ENCODE results near the gene BSN.

DNA sequence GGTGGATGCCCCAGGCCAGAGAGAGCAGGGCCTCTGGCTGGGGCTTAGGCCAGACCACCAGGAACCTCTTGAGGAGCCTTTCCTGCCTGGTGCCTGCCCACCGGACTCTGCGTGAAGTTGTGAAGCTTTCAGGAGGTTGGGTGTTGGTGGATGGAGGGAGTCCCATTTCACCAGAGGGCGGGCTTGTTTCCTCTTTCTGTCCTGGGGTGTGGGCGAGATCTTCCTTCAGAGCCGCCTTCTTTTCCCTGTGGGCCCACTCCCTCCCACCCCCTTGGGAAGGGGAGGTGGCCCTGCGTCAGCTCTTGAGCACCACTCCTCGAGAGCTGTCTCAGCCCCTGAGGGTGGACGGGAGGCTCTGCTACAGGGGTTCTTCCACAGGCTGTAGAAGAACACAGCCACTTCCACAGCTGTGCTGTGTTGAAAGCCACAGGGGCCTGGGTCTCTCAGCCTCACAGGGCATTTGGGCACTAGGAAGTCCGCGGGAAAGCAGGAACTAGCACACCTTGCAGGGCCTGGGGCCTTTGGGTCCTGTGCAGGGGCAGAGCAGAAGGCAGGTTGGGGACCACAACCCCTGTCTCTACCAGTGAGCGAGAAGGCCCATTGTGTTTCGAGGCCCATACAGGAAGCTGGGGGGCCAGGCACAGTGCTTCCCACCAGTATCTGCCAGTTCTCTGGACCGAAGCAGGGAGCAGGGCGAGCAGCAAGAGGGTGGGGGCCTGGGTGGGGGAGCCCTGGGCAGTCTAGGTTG is 163.1 kb downstream of the BSN start:
- TF ChIP-seq, protein P1, sequence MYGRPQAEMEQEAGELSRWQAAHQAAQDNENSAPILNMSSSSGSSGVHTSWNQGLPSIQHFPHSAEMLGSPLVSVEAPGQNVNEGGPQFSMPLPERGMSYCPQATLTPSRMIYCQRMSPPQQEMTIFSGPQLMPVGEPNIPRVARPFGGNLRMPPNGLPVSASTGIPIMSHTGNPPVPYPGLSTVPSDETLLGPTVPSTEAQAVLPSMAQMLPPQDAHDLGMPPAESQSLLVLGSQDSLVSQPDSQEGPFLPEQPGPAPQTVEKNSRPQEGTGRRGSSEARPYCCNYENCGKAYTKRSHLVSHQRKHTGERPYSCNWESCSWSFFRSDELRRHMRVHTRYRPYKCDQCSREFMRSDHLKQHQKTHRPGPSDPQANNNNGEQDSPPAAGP (tag by site-specific recombination; IDR thresholded peaks at IDR 0.05), result no peak
- no peak for TF ChIP-seq ZNF274 (IDR thresholded peaks at IDR 0.05; ENCODE audit: low read length)
- TF ChIP-seq ZNF274 (tag by site-specific recombination; IDR thresholded peaks at IDR 0.05; ENCODE audit: borderline replicate concordance), result no peak
- no peak for TF ChIP-seq HOXC10 (CRISPR knock-in tag; IDR thresholded peaks at IDR 0.05)
- TF ChIP-seq, protein P2, sequence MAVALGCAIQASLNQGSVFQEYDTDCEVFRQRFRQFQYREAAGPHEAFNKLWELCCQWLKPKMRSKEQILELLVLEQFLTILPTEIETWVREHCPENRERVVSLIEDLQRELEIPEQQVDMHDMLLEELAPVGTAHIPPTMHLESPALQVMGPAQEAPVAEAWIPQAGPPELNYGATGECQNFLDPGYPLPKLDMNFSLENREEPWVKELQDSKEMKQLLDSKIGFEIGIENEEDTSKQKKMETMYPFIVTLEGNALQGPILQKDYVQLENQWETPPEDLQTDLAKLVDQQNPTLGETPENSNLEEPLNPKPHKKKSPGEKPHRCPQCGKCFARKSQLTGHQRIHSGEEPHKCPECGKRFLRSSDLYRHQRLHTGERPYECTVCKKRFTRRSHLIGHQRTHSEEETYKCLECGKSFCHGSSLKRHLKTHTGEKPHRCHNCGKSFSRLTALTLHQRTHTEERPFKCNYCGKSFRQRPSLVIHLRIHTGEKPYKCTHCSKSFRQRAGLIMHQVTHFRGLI (tag by site-specific recombination; IDR thresholded peaks at IDR 0.05), result no peak
- TF ChIP-seq YY1 (tag by site-specific recombination; IDR thresholded peaks at IDR 0.05), result no peak
- no peak for TF ChIP-seq ZNF561 (tag by site-specific recombination; IDR thresholded peaks at IDR 0.05; ENCODE audit: borderline replicate concordance)
- TF ChIP-seq ZNF426 (tag by site-specific recombination; IDR thresholded peaks at IDR 0.05), result no peak
- no peak for TF ChIP-seq ZNF571 (tag by site-specific recombination; IDR thresholded peaks at IDR 0.05)
- TF ChIP-seq BCL11A (tag by site-specific recombination; IDR thresholded peaks at IDR 0.05; ENCODE audit: low read depth), result no peak
- TF ChIP-seq, protein P3, sequence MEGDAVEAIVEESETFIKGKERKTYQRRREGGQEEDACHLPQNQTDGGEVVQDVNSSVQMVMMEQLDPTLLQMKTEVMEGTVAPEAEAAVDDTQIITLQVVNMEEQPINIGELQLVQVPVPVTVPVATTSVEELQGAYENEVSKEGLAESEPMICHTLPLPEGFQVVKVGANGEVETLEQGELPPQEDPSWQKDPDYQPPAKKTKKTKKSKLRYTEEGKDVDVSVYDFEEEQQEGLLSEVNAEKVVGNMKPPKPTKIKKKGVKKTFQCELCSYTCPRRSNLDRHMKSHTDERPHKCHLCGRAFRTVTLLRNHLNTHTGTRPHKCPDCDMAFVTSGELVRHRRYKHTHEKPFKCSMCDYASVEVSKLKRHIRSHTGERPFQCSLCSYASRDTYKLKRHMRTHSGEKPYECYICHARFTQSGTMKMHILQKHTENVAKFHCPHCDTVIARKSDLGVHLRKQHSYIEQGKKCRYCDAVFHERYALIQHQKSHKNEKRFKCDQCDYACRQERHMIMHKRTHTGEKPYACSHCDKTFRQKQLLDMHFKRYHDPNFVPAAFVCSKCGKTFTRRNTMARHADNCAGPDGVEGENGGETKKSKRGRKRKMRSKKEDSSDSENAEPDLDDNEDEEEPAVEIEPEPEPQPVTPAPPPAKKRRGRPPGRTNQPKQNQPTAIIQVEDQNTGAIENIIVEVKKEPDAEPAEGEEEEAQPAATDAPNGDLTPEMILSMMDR (tag by site-specific recombination; IDR thresholded peaks at IDR 0.05), result no peak
- no peak for TF ChIP-seq ZNF621 (tag by site-specific recombination; IDR thresholded peaks at IDR 0.05)
- TF ChIP-seq ZEB2 (tag by site-specific recombination; IDR thresholded peaks at IDR 0.05), result no peak
